GM18511 (cell line): ENCODE results near the gene ARHGEF28.

ENCODE experiments used
- ATAC-seq: cut with Tn5 transposase; IDR thresholded peaks from one replicate; pipeline ENCODE4 v1.9.1; 2021; ENCODE audit warnings: mild to moderate bottlenecking, moderate library complexity; ENCODE audit not compliant: unreplicated experiment

Gene ARHGEF28

GRCh38 chr5:73983644-73984043 lies 357.6 kb downstream of the ARHGEF28 start:
- no peak for ATAC-seq

- no peak for ATAC-seq
Observed at GRCh38 chr5:73985145-73985544, 359.1 kb downstream of the ARHGEF28 start.

GRCh38 chr5:73986729-73987128 lies 360.7 kb downstream of the ARHGEF28 start:
- ATAC-seq: no peak

- no peak for ATAC-seq
Observed at GRCh38 chr5:73987915-73988314, 361.9 kb downstream of the ARHGEF28 start.

GRCh38 chr5:73989956-73990355 lies 364.0 kb downstream of the ARHGEF28 start:
- no peak for ATAC-seq
